SW480 (cell line): Measurements from ENCODE around the gene UPF2.
A peak's percentile ranks its signal among the peaks of the same experiment; 100 is the strongest.
"Not testable (repeated sequence)": the region's sequence is repeated elsewhere in the genome, so short reads cannot be mapped to it uniquely, and the experiment has no call there.

Experiments used
- DNase-seq: peaks from one replicate; pipeline ENCODE4 v3.0.0-alpha.2; 2016; ENCODE audit warnings: low spot score

The UPF2 gene

GRCh38 chr10:12042797-12043651 lies at the start of gene UPF2:
UPF2 (minus strand) TSS chr10:12042809; CDS start chr10:12035423, 7,386 bp downstream.
- DNase-seq = peak; percentile 97

- no peak for DNase-seq
These were observed 48.8 kb upstream of the UPF2 start for GRCh38 chr10:12091421-12091820.

- DNase-seq = no peak
These were observed 46.3 kb upstream of the UPF2 start for GRCh38 chr10:12088919-12089318.

GRCh38 chr10:12081879-12082557 lies 39.4 kb upstream of the UPF2 start:
- no peak for DNase-seq

GRCh38 chr10:12081470-12081869 lies 38.9 kb upstream of the UPF2 start:
- no peak for DNase-seq

- no peak for DNase-seq
These were observed 35.1 kb upstream of the UPF2 start for GRCh38 chr10:12077580-12078180.

- no peak for DNase-seq
These were observed 30.9 kb upstream of the UPF2 start for GRCh38 chr10:12073526-12073925.

- not testable (repeated sequence) for DNase-seq
These were observed 28.8 kb upstream of the UPF2 start for GRCh38 chr10:12071441-12071840.

GRCh38 chr10:12068449-12069269 lies 26.1 kb upstream of the UPF2 start, which contains the start of gene DHTKD1:
DHTKD1 (plus strand) TSS chr10:12068954; CDS start chr10:12069034, 80 bp downstream.
- peak; percentile 98 for DNase-seq

GRCh38 chr10:12067336-12067735 lies 24.7 kb upstream of the UPF2 start:
- DNase-seq = peak; percentile 28

- no peak for DNase-seq
These were observed 20.8 kb upstream of the UPF2 start for GRCh38 chr10:12063483-12063818.

- no peak for DNase-seq
These were observed 20.3 kb upstream of the UPF2 start for GRCh38 chr10:12062754-12063482.

- no peak for DNase-seq
These were observed 18.5 kb upstream of the UPF2 start for GRCh38 chr10:12061124-12061523.

- DNase-seq = no peak
These were observed 14.1 kb upstream of the UPF2 start for GRCh38 chr10:12056748-12057147.

GRCh38 chr10:12055732-12056131 lies 13.1 kb upstream of the UPF2 start:
- no peak for DNase-seq

- no peak for DNase-seq
These were observed 8.6 kb upstream of the UPF2 start for GRCh38 chr10:12051241-12051640.

- DNase-seq = no peak
These were observed 7.9 kb upstream of the UPF2 start for GRCh38 chr10:12050528-12050927.

GRCh38 chr10:12048547-12048946 lies 5.9 kb upstream of the UPF2 start:
- no peak for DNase-seq

GRCh38 chr10:12045596-12045995 lies 3.0 kb upstream of the UPF2 start:
- no peak for DNase-seq

- no peak for DNase-seq
These were observed 206 bp downstream of the UPF2 start for GRCh38 chr10:12042409-12042796.

GRCh38 chr10:12041766-12042408 lies 722 bp downstream of the UPF2 start:
- DNase-seq = peak; percentile 51
